AG20443 (cell line): ENCODE measurements around the gene GGCX.
"Not testable (repeated sequence)": the region's sequence is repeated elsewhere in the genome, so short reads cannot be mapped to it uniquely, and the experiment has no call there.

Experiments
- DNase-seq: peaks from one replicate; pipeline ENCODE4 v3.0.0; 2012; ENCODE audit warnings: low spot score, mixed read lengths

Gene GGCX

DNA sequence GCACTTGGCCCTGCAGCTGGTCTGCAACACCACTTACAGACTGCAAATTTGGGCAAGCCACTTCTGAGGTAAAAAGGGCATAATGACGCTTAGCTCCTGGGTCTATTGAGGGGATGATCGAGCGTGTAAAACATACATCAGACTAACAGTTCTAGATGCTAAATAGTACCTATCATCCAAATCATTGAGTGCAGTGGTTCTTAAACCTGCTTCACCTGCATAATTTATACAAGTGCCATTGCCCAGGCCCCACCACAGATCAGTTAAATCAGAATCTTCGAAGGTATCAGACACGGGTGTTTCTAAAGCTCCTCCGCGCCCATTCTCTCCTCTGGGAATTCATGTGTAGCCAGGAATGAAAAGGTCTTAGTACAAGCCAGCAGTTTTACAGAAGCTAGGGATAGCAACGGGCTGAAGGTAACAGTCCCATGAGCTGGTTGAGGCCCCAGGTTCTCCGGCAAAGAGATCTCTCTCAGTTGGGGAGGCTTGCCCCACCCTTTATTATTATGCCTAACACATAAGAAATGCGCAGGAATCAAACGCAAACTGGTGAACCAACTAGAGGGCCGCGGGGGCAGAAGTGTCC lies 33.5 kb upstream of the GGCX start:
- no peak for DNase-seq

DNA sequence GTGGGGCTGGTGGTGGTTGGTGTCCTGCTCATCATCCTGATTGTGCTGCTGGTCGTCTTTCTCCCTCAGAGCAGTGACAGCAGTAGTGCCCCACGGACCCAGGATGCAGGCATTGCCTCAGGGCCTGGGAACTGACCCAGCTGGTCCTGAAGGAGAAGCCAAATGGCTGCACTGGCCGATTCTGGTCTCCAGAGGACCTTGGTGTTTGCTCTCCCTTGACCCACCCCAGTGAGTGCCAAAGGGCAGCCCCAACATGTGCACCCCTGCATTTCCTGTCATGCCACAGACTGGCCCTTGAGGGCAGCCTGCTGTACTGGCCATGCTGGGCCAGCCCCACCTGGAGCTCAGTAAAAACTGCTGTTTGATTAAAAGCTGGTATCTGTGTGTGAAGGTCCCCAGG lies 31.7 kb upstream of the GGCX start:
- DNase-seq: no peak

DNA sequence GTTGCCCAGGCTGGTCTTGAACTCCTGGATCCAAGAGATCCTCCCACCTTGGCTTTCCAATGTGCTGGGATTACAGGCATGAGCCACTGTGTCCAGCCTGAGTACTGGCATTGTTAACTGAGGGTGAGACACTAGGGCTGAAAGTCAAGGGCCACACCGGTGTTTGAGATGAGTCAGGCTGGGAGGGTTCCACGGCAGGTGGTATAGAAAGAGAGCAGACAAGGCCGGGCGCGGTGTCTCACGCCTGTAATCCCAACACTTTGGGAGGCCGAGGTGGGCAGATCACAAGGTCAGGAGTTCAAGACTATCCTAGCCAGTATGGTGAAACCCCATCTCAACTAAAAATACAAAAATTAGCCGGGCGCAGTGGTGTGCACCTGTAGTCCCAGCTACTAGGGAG lies 31.0 kb upstream of the GGCX start:
- not testable (repeated sequence) for DNase-seq

DNA sequence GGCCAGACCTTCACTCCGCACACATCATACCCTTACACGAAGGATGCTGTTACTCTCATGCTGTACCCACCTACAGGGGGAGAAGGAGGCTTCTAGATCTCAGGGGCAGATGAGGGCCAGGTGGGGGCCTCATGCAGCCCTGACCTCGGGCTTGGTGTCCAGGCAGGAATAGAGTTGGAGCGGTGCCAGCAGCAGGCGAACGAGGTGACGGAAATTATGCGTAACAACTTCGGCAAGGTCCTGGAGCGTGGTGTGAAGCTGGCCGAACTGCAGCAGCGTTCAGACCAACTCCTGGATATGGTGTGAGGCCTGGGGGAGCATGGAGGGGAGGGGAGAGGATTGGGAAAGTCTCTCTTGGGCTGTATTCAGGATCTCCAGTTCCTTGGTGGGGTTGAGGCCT lies 30.3 kb upstream of the GGCX start:
- no peak for DNase-seq

DNA sequence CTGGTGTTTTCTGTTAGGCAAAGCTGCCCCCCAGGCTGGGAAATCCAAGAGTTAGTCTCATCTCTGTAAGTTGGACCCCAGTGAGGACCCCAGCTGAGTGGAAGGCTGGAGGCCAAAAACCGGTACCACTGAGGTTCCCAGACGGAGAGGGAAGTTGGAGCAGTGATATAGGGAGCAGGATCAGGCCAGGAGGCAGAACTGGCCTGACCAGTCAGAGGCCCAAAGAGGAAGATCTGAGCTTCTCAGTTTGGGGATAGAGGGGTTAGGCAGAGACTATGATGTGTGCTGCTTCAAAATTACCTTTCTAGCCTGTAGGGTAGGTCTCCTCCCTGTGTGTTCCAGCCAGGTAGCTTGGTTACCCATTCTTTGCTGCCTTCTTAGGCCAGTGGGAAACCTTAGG lies 29.7 kb upstream of the GGCX start:
- DNase-seq: no peak

DNA sequence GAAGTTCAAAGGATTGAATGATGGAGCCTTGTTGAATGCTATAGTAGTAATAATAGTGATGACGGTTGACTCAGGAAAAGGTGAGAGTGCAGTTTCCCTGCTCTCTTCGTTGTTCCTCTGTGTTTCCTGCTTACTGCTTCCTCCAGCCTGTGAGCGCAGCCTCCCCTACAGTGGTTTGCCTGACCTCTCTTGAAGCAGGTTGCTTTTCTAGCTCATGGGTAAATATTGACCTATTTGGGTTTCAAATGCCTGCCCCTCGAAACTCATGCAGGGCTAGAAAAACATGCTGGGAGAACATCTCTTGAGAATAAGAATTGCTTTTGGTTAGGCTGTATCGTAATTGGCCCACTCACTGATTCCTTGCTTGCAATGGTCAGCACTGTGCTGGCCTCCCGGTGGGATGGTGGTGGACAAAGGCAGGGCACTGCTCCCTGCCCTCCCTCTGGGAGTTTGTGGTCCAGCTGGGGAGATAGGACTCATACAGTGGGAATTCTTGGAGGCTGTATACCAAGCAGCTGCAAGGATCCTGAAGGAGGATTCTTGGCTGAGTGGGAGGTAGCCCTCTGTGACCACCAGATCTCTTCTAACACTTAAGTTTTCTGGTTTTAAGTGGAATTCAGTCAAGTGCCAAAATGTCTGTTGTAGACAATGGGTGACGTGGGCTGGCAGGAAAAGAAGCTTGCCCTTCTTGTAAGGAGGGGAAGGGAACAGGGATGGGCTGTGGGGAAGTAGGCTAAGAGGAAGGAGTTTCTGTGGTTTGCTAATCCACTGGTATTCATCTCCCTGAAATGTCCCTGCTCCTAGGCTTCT lies 28.9 kb upstream of the GGCX start:
- peak; percentile 84 for DNase-seq

DNA sequence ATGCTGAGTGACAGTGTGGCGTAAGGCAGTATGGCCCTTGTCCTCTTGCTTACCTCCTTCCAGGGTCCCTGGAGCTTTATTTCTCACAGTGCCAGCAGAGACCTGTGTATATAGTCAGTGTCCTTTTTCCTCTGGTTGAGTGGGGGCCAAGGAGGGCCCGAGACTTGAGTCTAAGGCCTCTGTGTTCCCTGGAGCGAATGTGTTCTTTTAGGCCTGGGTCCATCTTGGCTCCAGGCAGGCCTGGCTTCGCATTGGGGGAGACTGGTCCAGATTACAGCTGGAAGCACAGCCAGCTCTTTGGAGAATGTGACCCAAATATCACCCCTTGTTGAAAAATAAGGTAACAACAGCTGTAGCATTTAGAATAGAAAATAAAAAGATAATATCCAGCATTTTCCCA lies 27.9 kb upstream of the GGCX start:
- no peak for DNase-seq

DNA sequence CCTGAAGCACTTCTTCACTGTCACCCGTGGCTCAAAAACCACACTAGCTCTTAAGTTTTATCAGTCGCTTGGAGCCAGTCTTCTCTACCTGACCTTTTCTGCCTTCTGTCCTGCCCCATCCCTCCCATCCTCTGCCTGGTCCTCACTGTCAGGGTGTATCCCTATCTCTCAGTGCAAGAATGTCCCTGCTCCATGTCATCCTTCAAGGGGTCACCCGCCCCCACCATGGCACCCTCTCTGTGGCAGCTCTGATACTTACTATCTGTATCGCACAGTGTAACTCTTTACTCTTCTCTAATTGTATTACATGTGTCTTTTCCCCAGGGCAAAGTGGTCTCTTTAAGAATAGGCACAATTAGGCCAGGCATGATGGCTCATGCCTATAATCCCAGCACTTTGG lies 27.4 kb upstream of the GGCX start:
- DNase-seq: no peak

DNA sequence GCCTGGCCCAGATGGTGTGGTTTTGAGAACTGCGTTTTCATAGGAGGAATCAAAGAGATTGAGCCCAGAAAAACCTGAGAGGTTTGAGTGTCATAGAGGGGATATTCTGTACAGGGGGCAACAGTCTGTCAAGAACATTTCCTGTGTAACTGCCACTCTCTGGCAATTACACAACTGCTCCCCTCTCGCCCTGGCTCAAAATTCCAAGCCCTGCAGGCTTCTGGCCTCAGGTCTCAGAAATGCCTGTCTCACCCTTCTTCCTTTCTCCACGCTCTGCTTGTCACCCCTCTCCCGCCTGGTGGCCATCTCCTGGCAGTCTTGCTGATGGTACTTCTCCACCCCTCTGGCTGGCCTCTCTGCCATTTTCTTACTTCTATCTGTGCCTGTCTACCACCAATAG lies 26.9 kb upstream of the GGCX start:
- no peak for DNase-seq

DNA sequence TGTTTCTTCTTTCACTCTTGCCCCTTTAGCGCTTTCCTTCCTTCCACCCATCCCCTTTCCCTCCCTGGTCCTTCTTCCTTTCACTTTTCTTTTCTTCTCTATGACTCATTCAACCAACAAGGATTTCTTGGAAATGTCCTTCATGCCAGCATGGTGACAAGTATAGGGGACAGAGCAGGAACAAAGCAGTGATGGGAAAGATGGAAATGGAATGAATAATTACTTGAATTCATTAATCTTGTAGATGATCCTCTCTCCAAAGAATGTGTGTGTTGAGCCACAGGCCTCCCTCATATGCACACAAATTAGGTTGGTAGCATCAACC lies 24.4 kb upstream of the GGCX start:
- DNase-seq: peak; percentile 69

DNA sequence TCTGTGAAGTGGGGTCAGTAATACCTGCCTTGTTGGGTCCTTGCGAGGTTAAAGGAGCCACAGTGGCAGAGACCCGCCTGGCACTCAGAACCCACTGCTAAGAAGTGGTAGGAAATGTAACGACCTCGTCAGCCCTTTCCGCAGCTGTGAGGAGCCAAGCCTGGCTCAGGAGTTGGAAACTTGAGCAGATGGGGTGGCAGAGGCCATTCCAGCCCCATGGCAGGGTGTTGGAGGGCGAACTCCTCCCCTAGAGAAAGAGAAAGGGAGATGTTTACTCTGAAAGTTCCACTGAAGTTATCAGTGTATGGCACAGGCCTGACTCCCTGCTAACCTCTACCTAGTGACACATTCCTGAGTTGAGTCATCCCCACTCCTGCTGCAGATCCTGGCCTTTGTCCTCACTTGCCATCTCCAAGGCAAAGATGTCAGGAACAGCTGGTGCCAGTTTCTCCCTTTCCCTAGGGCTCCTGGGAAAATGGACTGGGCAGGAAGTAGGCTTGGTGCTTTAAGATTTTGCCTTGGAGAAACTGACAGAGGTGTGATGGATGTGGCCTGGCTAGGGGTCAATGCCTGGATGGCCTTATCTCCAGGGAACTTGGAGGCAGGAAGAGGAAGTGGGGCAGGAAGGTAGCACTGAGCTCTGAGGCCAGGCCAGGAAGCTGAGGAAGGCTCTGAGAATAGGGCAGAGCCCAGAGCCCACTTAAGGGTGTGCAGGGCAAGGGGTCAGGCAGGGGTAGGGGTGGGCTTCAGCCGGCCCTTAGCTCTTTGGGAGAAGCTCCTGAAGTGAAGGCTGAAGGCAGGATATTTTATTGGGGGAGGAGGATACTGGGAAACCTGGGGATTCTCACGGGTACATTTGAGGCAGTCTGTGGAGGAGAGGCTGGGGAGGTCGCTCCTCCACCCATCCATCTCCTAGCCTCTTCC lies 23.8 kb upstream of the GGCX start:
- peak; percentile 67 for DNase-seq

DNA sequence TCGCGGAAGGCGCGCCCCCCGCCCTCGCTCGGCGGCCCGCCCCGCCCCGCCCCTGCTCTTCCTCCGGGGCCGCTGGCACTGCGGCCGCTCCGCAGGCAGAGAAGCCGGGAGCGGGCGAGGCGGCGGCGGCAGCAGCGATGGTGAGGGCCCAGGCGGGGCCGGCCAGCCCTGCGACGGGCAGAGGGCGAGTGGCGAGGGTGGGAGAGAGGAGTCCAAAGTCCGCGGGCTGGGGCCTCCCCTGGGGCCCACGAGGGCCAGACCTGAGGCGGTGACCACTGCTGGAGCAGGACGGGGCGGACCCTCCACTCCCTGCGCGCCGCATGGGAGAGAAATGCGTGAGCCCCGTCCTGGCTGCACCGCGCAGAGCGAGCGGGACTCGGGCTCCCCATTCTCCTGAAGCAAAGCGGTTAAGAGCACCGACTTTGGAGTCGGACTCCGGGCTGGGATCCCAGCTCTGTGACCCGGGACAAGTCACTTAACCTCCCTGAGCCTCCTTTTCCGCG lies 23.1 kb upstream of the GGCX start, which contains the start of gene VAMP5:
VAMP5 (plus strand) TSS at position 78 of the 503 bp plus-strand sequence; CDS start at position 138, 60 bp downstream.
- DNase-seq: peak; percentile 80

DNA sequence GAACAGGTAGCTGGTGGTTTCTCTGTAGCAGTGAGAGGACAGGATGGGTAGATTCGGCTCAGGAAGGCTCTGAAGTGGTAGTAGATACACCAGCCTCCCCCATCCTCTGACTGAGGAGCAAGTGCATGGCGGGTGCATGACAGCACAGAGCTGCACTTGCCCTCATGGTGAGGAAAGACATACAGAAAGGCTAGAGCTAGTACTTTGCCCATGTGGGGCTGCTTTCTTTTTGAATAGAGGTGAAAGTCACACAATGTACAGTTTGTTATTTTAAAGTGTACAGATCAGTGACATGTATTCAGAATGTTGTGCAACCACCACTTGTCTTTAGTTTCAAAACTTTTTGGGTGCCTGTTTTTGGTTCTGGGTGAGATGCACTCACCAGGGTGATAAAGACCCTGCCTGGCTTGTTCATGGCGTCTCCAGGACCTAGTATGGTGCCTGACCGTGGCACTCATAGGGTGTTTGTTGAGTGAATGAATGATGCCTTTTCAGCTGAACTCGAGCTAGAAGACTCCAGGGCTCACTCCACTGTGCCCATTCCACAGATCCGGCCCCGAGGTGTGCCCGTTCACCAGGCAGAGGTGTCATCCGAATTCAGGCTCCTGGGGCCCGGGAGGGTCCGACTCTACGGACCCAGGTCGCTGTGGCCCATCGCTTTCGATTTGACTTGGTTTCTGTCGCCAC lies 22.5 kb upstream of the GGCX start:
- no peak for DNase-seq

DNA sequence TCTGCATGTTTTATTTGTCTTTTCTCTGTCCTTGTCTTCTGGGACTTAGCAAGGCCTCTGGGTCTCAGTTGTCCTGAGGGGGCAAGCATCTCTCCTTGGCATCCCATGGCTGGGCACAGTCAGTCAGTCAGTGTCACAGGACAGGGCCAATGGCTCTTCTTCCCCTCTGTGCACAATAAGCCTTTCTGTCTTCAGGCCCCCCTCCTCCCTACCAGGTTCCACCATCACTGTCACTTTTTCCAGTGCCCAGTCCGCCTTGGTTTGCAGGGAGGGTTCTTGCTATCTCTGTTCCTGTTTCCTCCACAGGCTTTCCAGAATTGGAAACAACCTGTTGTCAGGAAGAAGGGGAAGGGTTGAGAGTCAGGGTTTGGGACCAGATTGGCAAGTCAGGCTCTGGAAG lies 21.2 kb upstream of the GGCX start:
- no peak for DNase-seq

DNA sequence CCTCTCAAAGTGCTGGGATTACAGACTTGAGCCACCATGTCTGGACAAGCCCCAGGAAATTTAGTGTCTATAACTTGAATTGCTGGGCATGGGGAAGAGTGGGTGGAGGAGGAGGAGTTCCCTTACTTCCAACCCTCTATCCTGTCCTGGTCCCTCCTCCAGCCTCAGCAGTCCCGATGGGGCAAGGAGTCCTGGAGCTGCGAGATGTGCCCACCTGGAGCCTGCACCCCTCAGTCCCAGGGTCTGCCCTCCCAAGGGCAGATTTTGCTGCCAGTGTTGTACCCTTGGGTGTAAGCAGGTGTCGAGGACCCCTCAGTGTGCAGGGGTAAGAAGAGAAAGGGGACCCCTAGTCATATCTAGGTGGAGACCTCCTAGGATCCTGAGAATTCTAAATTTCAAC lies 18.9 kb upstream of the GGCX start:
- no peak for DNase-seq

DNA sequence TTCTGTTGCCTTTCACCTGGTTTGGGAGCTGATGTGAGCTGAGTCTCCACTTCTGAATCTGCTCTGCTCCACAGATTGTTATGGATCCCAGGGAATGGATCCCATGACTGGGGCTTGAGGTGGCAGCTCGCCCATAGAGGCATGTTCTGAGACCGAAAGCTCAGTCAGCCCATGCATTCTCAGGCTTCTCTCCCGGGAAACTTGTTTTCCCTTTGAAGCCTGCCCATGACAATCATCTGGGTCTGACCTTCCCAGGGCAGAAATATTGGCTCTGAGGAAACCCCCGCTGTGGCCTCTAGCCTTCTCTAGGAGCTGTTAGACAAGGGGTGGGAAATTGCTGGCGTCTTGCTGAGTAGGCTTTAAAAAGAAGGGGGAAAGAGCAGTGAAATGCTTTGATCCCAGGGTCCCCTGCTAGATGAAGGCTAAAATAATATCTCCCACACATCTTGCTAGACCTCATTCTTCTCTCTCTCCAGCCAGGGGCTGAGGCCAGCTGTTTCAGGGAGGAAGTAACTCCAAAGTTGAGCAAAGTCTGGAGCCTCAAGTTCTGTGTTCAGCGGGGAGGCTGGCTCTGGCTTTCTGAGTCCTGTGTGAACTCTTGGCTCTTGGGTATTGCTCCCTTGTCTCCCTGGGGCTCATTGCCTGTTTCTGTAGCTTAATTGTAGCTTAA lies 18.1 kb upstream of the GGCX start:
- no peak for DNase-seq

DNA sequence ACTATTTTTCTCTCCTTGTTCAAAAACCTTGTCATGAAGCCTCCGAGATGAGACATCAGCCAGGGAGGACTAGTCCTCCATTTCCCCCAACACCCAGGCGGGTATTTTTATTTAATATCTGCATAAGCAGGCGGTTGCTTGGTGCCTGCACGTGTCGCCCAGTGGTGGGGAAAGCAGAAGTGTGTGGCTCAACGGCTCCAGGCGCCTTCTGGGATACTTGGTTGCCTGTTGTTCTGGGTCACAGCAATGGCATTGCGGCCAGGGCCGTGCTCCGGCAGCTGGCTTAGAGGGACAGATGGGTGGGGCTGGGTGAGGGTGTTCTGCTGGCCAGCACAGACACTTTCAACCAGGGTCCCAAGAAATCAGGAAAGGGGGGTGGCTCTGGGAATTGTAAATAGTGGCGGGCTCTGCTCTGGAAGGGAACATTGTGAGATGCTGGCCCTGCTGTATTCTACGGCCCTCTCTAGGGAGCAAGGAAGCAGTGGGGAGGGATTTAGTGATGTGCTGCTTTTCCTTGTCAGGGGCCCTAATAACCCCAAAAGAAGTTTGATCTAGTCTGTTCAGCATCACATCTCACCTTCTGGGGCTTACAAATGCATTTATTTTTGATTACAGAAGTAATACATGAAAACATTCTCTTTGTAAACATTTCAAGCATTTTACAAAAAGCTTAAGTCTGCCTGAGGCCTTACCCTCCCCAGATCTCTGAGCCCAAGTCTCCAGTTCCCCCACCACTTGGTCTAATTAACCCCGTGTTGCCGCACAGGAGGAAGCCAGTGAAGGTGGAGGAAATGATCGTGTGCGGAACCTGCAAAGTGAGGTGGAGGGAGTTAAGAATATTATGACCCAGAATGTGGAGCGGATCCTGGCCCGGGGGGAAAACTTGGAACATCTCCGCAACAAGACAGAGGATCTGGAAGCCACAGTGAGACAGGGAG lies 17.2 kb upstream of the GGCX start:
- no peak for DNase-seq

DNA sequence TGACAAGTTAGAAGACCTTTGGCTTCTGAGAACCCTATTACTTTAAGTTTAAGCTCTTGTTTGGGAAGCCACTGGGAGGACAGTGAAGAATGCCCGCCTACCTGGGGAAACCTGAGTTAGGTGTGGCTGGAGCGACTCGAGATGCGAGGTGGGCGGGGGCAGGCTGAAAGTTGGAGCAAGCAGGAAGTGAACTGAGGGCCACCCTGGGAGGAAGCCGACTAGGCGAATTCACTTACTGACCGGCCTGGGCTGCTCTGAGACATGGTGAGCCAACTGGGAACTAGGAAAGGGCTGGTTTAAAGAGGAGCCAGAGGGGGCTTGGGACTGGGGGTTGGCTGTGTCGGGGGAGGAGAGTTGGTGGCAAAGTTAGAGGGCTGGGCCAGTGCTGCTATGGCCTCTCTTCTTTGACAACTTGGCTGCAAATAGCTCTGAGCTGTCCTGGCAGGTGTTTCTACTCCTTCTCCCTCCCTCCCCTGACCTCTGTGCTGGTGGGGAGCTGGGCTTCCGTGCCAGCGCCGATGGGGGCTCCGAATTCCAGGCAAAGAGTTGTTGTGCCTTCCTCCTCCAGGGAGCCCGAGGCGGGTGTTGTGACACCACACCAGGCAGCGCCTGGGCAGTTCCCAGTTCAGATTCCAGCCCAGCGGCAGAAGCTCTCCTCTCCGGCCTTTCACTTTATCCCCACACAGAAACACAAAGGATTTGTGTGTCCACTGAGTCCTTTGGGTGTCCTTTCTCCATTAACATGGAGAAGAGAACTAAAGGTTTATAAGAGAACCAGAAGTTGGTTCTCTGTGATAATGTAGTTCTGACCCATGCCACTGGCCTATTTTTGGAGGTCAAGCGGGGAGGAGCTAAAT lies 16.3 kb upstream of the GGCX start, which contains the start of gene VAMP8:
VAMP8 (plus strand) TSS at position 201 of the 857 bp plus-strand sequence; CDS start at position 262, 61 bp downstream.
- no peak for DNase-seq

DNA sequence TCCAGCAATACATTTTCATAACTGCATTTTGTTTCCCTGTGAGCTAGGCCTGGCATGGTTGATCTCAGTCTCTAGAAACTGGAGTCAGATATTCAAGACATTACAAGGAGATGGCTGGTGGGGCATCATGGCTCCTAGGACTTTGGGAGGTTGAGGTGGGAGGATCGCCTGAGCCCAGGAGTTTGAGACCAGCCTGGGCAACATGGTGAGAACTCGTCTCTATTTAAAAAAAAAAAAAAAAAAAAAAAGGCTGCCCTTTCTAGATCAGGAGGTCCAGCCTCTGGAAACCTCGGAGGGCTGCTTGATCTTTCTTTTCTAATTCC lies 15.7 kb upstream of the GGCX start:
- no peak for DNase-seq
